LNCaP clone FGC (cell line): ENCODE results near the gene KCMF1.

Experiments
- DNase-seq: peaks from one replicate; pipeline ENCODE4 v3.0.0-alpha.2; 2011; ENCODE audit warnings: low read depth
- H3K4me3 ChIP-seq: 2 replicates; pipeline ENCODE4 v1.5.1; 2011; ENCODE audit warnings: mild to moderate bottlenecking, low read depth, low read length, control low read depth
- TF ChIP-seq, protein P1 (sequence below): IDR thresholded peaks from 2 replicates; pipeline ENCODE4 v1.5.1; 2012; ENCODE audit warnings: mild to moderate bottlenecking; ENCODE audit not compliant: control insufficient read depth, insufficient read depth; ENCODE audit errors: extremely low read depth

Gene KCMF1

GRCh38 chr2:84956334-84957297 is 14.3 kb upstream of the KCMF1 start:
- H3K4me3 ChIP-seq, result no peak overlapping the region
- TF ChIP-seq, protein P1, sequence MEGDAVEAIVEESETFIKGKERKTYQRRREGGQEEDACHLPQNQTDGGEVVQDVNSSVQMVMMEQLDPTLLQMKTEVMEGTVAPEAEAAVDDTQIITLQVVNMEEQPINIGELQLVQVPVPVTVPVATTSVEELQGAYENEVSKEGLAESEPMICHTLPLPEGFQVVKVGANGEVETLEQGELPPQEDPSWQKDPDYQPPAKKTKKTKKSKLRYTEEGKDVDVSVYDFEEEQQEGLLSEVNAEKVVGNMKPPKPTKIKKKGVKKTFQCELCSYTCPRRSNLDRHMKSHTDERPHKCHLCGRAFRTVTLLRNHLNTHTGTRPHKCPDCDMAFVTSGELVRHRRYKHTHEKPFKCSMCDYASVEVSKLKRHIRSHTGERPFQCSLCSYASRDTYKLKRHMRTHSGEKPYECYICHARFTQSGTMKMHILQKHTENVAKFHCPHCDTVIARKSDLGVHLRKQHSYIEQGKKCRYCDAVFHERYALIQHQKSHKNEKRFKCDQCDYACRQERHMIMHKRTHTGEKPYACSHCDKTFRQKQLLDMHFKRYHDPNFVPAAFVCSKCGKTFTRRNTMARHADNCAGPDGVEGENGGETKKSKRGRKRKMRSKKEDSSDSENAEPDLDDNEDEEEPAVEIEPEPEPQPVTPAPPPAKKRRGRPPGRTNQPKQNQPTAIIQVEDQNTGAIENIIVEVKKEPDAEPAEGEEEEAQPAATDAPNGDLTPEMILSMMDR, result no peak
- DNase-seq, result no peak

GRCh38 chr2:84957771-84958134 is 13.2 kb upstream of the KCMF1 start:
- H3K4me3 ChIP-seq, result no peak overlapping the region
- DNase-seq, result no peak
- TF ChIP-seq, protein P1, result no peak

GRCh38 chr2:84958135-84959059 is 12.6 kb upstream of the KCMF1 start:
- TF ChIP-seq, protein P1, result no peak
- peak; percentile 97 for DNase-seq
- H3K4me3 ChIP-seq, result no peak overlapping the region

GRCh38 chr2:84959095-84959565 is 11.8 kb upstream of the KCMF1 start:
- TF ChIP-seq, protein P1, result no peak
- DNase-seq, result no peak
- H3K4me3 ChIP-seq, result no peak overlapping the region

DNA sequence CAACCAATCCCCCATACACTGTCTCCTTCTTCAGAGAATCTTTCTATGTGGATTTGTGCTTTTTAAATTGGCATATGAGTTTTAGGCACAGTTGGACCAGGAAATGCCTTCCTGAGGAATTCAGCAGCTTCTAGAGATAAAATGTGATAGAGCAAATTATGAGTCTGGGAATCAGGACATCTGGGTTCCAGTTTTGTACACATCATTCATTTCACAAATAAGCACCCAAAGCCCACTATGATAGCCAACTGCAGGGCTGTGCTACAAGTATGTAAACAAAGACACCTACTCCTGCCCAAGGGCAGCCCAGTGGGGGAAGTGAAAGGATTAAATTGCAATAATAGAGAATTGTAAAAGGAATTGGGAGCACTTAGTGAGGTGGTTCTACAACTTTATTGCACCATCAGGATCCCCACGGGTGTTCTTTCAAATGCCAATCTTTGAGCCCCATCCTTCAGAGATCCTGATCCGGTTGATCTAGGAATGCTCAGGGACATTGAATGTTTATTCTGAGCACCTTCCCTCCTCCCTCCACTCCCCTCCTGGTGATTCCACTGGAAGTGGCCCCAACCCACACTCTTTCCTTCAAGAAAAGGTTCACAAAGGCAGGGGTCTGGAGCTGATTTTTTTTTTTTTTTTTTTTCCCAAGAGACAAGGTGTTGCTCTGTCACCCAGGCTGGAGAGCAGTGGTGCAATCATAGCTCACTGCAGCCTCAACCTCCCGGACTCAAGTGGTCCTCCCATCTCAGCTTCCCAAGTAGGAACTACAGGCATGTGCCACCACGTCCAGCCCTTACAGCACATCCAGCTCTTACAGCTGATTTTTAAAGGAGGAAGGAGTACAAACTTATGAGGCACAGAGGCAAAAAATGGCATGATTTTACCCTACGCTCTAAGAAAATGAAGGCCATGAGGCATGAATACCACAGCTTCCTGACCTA is 11.1 kb upstream of the KCMF1 start:
- H3K4me3 ChIP-seq, result no peak overlapping the region
- no peak for DNase-seq
- TF ChIP-seq, protein P1, result no peak

DNA sequence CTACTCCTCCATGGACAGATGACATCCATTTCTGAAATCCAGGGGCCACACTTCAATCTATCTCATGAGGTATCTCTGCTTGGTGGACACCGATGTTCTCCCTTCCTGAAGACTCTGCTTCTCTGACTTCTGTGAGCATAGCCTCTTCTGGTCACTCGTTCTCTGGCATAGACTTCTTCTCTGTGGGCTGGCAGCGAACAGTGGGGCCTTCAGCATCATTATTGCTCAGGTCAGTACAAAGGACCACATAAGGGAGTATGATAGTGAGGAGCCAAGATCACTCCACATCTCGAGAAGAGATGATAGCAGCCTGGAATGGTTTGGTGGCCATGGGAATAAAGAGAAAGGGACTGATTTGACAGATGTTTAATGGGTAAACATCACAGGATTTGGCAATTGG is 8.0 kb upstream of the KCMF1 start:
- H3K4me3 ChIP-seq, result no peak overlapping the region
- TF ChIP-seq, protein P1, result no peak
- no peak for DNase-seq
